Calu3 (cell line): Measurements from ENCODE around the gene GHRHR. TPM values are rescaled to one million over a fixed set of nuclear protein-coding genes. Genes with fewer than 3 reads are reported as not detected.

Source experiments
- BruUV-seq: library from RNA; stranded (reverse); fragments of 400-500 nt; replicated peaks from 2 replicates; lab custom pipeline; 2021; lab: Mats Ljungman, UMichigan
- CTCF ChIA-PET: fragments of 300-600 bp; sonication (Branson Sonifier 250); formaldehyde crosslinking; loops from one replicate; lab custom pipeline; 2022; ENCODE audit warnings: antibody characterized with exemption; lab: Charles Lee
- DNase-seq: peaks from one replicate; pipeline ENCODE4 v3.0.0; 2022
- H3K27ac Mint-ChIP-seq: one replicate; pipeline ENCODE4 v1.8.0; 2022; ENCODE audit warnings: mixed read lengths; ENCODE audit not compliant: unreplicated experiment
- H3K27me3 Mint-ChIP-seq: one replicate; pipeline ENCODE4 v1.8.0; 2022; ENCODE audit warnings: mixed read lengths; ENCODE audit not compliant: unreplicated experiment
- H3K36me3 Mint-ChIP-seq: one replicate; pipeline ENCODE4 v1.8.0; 2022; ENCODE audit warnings: mild to moderate bottlenecking, moderate library complexity, mixed read lengths; ENCODE audit not compliant: insufficient read depth, unreplicated experiment
- H3K4me1 Mint-ChIP-seq: one replicate; pipeline ENCODE4 v1.8.0; 2022; ENCODE audit warnings: mild to moderate bottlenecking, low read depth, mixed read lengths; ENCODE audit not compliant: unreplicated experiment
- H3K4me3 Mint-ChIP-seq: one replicate; pipeline ENCODE4 v1.8.0; 2022; ENCODE audit warnings: mild to moderate bottlenecking, low read depth, moderate library complexity, mixed read lengths; ENCODE audit not compliant: unreplicated experiment
- H3K9me3 Mint-ChIP-seq: one replicate; pipeline ENCODE4 v1.8.0; 2022; ENCODE audit warnings: low read depth, mixed read lengths; ENCODE audit not compliant: unreplicated experiment
- intact Hi-C: fragments of 100-400 bp; cut with micrococcal nuclease; formaldehyde crosslinking; loops from one replicate; pipeline ENCODE4 v1.10.0; 2022; ENCODE audit not compliant: unreplicated experiment
- total RNA-seq: library from RNA; stranded (reverse); gene quantifications from 2 replicates; pipeline ENCODE4 v1.2.3, GENCODE V29; 2022
- TF ChIP-seq, protein P1 (sequence below): fragments of 200-600 bp; IDR thresholded peaks from one replicate; pipeline ENCODE4 v1.8.0; 2022; ENCODE audit warnings: antibody characterized with exemption; ENCODE audit not compliant: unreplicated experiment

Gene GHRHR
- total RNA-seq, 1 experiment from 2014 or later, result not detected

- peaks cover 70% of the 10 kb centered on the region for H3K4me1 Mint-ChIP-seq
- TF ChIP-seq, protein P1, sequence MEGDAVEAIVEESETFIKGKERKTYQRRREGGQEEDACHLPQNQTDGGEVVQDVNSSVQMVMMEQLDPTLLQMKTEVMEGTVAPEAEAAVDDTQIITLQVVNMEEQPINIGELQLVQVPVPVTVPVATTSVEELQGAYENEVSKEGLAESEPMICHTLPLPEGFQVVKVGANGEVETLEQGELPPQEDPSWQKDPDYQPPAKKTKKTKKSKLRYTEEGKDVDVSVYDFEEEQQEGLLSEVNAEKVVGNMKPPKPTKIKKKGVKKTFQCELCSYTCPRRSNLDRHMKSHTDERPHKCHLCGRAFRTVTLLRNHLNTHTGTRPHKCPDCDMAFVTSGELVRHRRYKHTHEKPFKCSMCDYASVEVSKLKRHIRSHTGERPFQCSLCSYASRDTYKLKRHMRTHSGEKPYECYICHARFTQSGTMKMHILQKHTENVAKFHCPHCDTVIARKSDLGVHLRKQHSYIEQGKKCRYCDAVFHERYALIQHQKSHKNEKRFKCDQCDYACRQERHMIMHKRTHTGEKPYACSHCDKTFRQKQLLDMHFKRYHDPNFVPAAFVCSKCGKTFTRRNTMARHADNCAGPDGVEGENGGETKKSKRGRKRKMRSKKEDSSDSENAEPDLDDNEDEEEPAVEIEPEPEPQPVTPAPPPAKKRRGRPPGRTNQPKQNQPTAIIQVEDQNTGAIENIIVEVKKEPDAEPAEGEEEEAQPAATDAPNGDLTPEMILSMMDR, result no peak
- H3K27ac Mint-ChIP-seq, result peak overlapping the region; percentile 91
- H3K27me3 Mint-ChIP-seq, result no peaks in the 10 kb centered on the region
- peak overlapping the region; percentile 17 for H3K4me3 Mint-ChIP-seq
- no peaks in the 10 kb centered on the region for H3K36me3 Mint-ChIP-seq
- no TSS peak for BruUV-seq
- no peaks in the 10 kb centered on the region for H3K9me3 Mint-ChIP-seq
- no peak for DNase-seq
- CTCF ChIA-PET, result interaction anchor here (1.1 to 1.9 kb wide), 3 partner anchors 16 to 36 kb away, joined by 3 to 5 read pairs (median 4); no protein-coding TSS in a partner anchor
- intact Hi-C loops, result no loop called here
These were observed 31.7 kb upstream of the GHRHR start for GRCh38 chr7:30931929-30932540.

DNA sequence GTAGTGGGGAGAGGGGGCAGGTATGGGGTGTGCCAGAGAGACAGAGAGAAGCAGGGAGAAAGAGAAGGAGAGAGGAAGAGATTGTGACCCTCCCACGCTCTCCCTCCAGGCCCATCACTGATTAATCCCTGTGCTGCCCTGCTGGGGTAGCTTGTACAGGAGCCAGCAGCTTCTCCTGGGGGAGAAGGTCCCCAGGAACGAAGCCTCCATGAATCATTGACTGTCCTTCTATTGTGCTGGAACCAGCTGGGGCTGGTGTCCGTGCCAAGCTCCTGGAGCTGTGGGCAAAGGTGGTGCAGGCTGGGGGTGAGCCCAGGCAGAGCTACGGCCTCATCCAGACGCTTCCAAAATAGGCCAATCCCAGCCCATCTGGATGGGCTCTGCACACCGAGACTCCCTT is 31.2 kb upstream of the GHRHR start:
- Mint-ChIP-seq H3K27ac (peak overlapping the region; percentile 91), H3K9me3 (no peaks in the 10 kb centered on the region), H3K4me3 (peak overlapping the region; percentile 17), H3K36me3 (peaks cover 3% of the 10 kb centered on the region), H3K4me1 (peaks cover 75% of the 10 kb centered on the region), H3K27me3 (no peaks in the 10 kb centered on the region)
- no TSS peak for BruUV-seq
- intact Hi-C loops, result no loop called here
- no peak for DNase-seq
- TF ChIP-seq, protein P1, result no peak
- CTCF ChIA-PET, result interaction anchor here (1.1 to 1.9 kb wide), 2 partner anchors 27 to 36 kb away, joined by 3 to 5 read pairs; no protein-coding TSS in a partner anchor

DNA sequence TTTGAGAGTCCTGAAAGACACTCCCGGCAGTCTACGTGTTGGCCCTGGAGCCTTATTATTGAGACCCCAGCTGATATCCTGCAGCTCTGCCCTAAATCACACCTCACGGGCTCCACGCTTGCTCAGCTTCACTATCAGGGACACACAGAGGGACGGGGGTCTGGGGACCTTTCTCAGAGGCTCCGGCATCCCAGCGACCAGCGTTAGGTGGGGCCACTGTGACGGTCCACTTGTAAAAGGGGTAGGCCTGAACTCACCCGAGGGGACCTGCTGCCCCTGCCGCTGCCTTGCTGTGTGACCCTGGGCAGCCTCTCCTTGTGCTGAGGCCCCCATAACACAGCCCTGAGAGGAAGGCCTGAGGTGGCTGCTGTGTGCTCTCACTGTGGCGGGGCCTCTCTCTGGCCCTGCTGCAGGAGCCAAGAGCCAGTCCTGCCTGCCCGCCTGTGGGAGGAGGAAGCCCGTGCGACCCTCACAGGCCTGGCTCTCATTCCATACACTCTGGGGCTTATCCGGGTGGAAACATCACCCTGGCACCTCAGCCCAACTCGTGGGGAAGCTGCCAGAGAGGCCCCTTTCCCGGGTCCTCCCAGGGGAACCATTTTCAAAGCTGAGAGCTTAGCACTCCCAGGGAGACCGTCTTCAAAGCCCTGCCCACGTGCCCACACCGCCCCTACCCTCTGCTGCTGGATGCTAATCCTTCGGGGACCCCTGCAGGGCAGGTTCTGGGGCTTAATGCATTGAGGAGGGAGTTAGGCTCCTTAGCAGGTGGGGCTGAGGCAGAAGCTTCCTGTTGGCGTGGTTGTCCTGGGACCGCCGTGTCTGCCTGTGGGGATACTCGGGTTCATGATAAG is 30.4 kb upstream of the GHRHR start:
- BruUV-seq, result no TSS peak
- Mint-ChIP-seq H3K4me3 (no peak overlapping the region), H3K27ac (no peak overlapping the region), H3K4me1 (peaks cover 82% of the 10 kb centered on the region), H3K36me3 (peaks cover 7% of the 10 kb centered on the region), H3K9me3 (no peaks in the 10 kb centered on the region), H3K27me3 (no peaks in the 10 kb centered on the region)
- TF ChIP-seq, protein P1, result no peak
- no peak for DNase-seq
- CTCF ChIA-PET, result interaction anchor here (1.1 to 1.9 kb wide), 2 partner anchors 28 to 37 kb away, joined by 3 to 5 read pairs; no protein-coding TSS in a partner anchor
- intact Hi-C loops, result no loop called here

DNA sequence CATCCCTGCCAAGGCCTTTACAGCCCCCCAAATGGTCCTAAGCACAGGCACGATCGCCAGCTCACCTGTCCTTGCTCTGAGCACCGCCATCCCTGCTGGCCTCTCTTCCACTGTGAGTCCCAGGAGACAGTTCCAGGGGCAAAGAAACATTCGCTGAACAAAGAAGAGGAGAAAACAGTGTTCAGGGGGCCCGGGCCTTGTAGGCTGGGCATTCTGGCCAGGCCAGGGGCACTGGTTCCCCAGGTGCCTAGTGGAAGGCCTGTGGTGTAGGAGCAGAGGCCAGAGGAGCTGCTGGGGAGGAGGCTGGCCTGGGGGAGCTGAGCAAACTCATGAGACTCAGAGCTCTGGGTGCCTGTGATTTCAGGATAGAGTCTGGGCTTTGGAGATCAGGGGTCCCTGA is 29.5 kb upstream of the GHRHR start:
- intact Hi-C loops, result no loop called here
- H3K27ac Mint-ChIP-seq, result peak overlapping the region; percentile 51
- no peak overlapping the region for H3K4me3 Mint-ChIP-seq
- H3K27me3 Mint-ChIP-seq, result no peaks in the 10 kb centered on the region
- no TSS peak for BruUV-seq
- H3K4me1 Mint-ChIP-seq, result peaks cover 82% of the 10 kb centered on the region
- H3K9me3 Mint-ChIP-seq, result no peaks in the 10 kb centered on the region
- peaks cover 11% of the 10 kb centered on the region for H3K36me3 Mint-ChIP-seq
- DNase-seq, result no peak
- TF ChIP-seq, protein P1, result no peak
- CTCF ChIA-PET, result interaction anchor here (0.8 to 1.4 kb wide), 3 partner anchors 22 to 188 kb away, joined by 4 to 5 read pairs (median 5); partner anchors contain the start of gene AQP1
